Stimulated activated CD8-positive, alpha-beta memory T cell treated with anti-CD3 and anti-CD28 coated beads, Interleukin-12 subunit alpha, Interleukin-12 subunit beta, amount 100 ng/mL, for 24 hours (primary cell): ENCODE measurements around the gene ADAMTSL3.
"Not testable (repeated sequence)": the region's sequence is repeated elsewhere in the genome, so short reads cannot be mapped to it uniquely, and the experiment has no call there.

Experiments
- DNase-seq: peaks from one replicate; pipeline ENCODE4 v3.0.0-alpha.2; 2020; ENCODE audit errors: extremely low read depth

ADAMTSL3 gene

DNA sequence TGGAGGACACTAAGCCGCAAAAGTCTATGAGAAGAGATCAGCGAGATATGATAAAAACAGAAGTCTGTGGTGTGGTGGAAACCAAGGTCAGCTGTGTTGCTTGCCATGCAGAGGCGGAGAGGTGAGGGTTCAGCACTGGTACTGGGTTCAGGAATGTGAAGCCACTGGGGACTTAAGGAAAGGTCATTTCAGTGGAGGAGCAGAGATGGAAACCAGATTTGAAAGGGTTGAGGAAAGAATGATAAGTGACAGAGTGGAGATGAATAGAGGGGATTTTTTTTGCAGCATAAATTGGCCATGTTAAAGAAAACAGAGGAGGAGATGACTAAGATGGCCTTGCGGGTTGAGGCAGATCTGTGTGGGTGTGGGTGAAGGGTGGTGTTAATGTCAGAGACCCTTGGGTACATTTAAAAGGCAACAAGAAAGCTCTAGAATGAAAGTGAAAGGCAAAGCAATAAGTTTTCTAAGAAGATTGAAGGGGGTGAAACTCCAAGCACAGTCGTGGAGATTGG, 265.5 kb downstream of the ADAMTSL3 start:
- no peak for DNase-seq

GRCh38 chr15:83919978-83920510, 266.1 kb downstream of the ADAMTSL3 start:
- DNase-seq = no peak

GRCh38 chr15:83922649-83923294, 268.8 kb downstream of the ADAMTSL3 start:
- DNase-seq = no peak

GRCh38 chr15:83926116-83926515, 272.2 kb downstream of the ADAMTSL3 start:
- DNase-seq = no peak

DNA sequence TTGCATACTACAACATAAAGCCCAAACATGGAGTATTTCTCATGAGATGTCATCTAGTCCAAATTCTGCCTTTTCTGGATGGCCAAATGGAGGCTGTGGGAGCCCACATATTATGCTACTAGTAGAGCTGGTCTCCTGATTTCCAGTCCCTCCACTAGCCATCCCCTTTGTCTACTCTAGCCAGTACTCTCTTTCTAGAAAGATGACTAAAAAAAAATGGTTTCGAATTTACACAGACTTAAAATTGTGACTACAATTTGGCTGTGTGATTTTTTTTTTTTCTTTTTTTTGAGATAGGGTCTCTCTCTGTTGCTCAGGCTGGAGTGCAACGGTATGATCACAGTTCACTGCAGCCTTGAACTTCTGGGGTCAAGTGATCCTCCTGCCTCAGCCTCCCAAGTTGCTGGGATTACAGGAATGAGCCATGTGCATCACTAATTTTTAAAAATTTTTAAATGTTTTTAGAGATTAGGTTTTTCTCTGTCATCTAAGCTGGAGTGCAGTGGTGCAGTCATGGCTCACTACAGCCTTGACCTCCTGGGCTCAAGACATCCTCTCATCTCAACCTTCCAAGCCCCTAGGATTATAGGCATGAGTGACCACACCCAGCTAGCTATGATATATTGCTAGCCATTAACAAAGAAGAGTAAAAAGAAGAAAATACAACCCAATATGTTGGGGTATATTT, 273.9 kb downstream of the ADAMTSL3 start:
- DNase-seq = no peak

DNA sequence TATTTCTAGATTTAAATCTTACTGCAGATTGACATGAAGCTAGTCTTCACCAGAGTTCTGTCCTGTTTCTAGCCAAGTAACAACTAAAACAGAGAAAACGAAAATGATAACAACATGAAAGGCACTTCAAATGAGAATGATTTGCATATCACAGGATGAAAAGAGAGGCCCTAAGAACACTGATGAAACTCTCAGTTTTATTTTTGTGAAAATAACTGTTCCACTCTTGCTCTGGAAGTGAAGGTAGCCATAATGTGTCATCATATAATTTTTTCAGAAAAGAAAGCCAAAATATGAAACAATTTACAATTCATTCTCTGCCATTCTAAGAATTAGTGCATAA, 274.4 kb downstream of the ADAMTSL3 start:
- no peak for DNase-seq

- DNase-seq = no peak
Measured at GRCh38 chr15:83928878-83929418, 275.0 kb downstream of the ADAMTSL3 start.

DNA sequence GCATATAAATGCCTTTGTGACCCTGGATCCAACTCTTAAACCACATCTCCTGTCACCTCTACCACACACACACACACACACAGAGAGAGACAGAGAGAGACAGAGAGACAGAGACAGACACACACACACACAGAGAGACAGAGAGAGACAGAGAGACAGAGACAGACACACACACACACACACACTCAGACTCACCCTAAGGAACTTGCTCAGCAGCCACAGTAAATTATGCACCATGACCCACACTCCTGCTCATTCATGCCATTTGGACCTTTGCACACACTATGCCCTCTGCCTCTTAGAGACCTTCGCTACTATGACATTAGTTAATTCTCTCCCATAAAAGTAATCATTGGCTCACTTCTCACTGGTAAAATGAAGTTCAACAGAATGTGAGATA, 275.7 kb downstream of the ADAMTSL3 start:
- no peak for DNase-seq

GRCh38 chr15:83930392-83931212, 276.7 kb downstream of the ADAMTSL3 start:
- no peak for DNase-seq

DNA sequence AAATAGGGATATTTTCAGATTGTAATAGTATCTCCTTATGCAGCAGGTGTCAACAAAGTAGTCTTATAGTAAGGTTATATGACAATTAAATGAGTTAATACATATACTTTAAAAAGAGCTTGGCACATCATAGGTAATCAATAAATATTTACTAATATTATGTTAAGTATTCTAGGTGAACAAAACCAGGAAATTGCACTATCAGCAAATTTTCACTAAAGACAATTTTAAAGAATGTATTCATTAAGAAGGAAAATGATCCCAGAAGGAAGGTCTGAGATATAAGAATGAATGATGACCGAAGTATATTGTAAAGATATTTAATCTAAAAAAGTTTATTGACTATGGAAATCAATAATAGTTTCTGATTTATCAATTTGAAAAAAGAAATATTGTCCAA, 281.9 kb downstream of the ADAMTSL3 start:
- no peak for DNase-seq

DNA sequence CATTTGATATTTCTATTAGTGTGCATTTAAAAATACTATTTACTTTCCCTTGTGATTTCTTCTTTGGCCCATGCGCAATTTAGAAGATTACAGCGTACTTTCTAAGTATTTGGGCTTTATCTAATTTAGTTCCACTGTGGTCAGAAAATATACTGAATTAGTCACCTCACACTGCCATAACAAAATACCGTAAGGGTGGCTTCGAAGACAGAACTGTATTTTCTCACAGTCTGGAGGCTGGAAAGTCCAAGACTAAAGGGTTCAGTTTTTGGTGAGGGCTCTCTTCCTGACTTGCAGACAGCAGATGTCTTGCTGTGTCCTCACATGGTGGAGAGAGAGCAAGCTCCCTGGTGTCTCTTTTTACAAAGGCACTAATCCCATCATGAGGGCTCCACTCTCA, 286.2 kb downstream of the ADAMTSL3 start:
- no peak for DNase-seq

DNA sequence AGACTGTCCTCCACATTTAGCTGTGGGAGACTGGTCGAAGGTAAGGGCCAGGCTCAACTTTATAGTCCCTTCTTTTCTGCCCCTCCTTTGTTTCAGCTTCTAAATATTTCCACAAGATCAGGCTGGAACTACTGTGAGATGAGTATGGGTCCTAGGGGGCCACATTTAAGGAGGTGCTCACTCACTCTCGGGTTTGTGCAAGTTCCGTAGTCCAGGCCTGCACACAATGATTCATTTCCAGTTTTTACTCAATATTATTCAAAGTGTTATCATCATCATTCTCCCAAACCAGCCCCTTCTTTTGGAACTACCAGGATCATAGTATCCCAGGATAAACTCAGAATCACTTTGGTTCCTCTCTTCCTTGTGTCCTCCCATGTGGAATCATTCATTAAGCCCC, 289.1 kb downstream of the ADAMTSL3 start:
- no peak for DNase-seq

- DNase-seq = no peak
Measured at GRCh38 chr15:83943849-83944404, 290.0 kb downstream of the ADAMTSL3 start.

- no peak for DNase-seq
Measured at GRCh38 chr15:83947156-83947555, 293.2 kb downstream of the ADAMTSL3 start.

GRCh38 chr15:83954506-83954905, 300.6 kb downstream of the ADAMTSL3 start:
- DNase-seq = no peak

DNA sequence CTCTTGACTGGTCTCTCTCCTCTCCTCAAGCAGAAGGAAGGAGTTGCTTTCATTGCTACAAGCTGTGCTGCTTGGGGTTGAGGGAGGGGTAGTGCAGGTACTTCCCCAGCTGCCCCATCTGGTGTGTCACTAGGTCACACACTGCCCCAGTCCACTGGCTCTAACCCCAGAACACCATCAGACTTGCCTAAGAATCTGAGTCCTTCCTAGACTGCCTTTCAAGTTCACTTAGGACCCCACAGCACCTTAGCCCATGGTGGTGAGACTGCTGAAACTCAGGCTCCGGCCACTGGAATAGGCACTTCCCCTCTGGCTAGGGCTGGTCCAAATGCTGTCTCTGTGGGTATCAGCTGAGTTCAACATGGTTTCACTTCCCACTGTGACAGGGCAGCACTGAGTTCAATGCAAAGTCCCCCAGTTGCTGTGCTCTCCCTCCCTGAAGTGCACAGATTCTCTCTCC, 301.9 kb downstream of the ADAMTSL3 start:
- DNase-seq = no peak

GRCh38 chr15:83956887-83957286, 303.0 kb downstream of the ADAMTSL3 start:
- DNase-seq = no peak

DNA sequence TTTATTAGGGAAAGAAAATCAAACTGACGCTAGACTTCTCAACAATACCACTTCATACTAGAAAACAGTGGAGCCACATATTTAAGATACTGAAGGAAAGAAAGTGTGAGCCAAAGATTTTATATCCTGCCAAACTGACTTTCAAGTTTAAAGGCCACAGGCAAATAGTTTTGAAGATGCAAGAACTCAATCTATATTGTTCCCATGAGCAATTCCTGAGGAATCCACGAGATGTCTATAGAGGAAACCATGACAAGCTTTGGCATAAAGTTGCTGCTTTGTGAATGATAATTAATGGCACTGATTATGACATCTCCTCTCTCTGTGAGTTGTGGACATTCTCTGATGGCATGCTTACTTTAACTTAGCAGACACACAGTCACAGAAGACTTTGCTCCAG, 305.6 kb downstream of the ADAMTSL3 start:
- DNase-seq = no peak

- DNase-seq = no peak
Measured at GRCh38 chr15:83960192-83960829, 306.4 kb downstream of the ADAMTSL3 start.

GRCh38 chr15:83961311-83961710, 307.4 kb downstream of the ADAMTSL3 start:
- DNase-seq = no peak

GRCh38 chr15:83964967-83965366, 311.0 kb downstream of the ADAMTSL3 start:
- DNase-seq = not testable (repeated sequence)
